ENCODE results near the gene KIAA0040.

KIAA0040 gene

GRCh38 chr1:175211656-175212055 is 19.1 kb upstream of the KIAA0040 start:
- H3K27me3 ChIP-seq (ENCODE audit: control insufficient read depth in 1 of 2, insufficient read depth in 1 of 2, low read length in 2 of 2) = no peaks in the 10 kb centered on the region
- H3K36me3 ChIP-seq (ENCODE audit: control insufficient read depth in 1 of 2, insufficient read depth in 2 of 2, low read depth in 1 of 2, low read length in 2 of 2) = no peaks in the 10 kb centered on the region
- no peak overlapping the region for H3K4ac ChIP-seq (ENCODE audit: low read depth in 1 of 2, low read length in 2 of 2)
- H2BK120ac ChIP-seq (ENCODE audit: low read depth, low read length) = no peak overlapping the region
- no peak overlapping the region for H4K91ac ChIP-seq (ENCODE audit: low read length)
- H3K18ac ChIP-seq (ENCODE audit: low read depth in 1 of 2, low read length in 2 of 2) = no peak overlapping the region
- H2BK5ac ChIP-seq (ENCODE audit: low read depth, low read length, poor library complexity, severe bottlenecking) = no peak overlapping the region
- no peak overlapping the region for H3K4me2 ChIP-seq (ENCODE audit: low read length, poor library complexity, severe bottlenecking)
- H3K79me1 ChIP-seq (replicated peaks; ENCODE audit: low read length, poor library complexity, severe bottlenecking) = no peaks in the 10 kb centered on the region
- H3K27ac ChIP-seq (ENCODE audit: low read length, poor library complexity, severe bottlenecking) = no peak overlapping the region
- no peak overlapping the region for H3K9ac ChIP-seq (ENCODE audit: low read length)
- no peak overlapping the region for H3K4me3 ChIP-seq (ENCODE audit: insufficient read depth in 1 of 2, low read depth in 1 of 2, low read length in 2 of 2)
- no peak overlapping the region for H2AK5ac ChIP-seq (ENCODE audit: low read length, severe bottlenecking)
- H2BK15ac ChIP-seq (ENCODE audit: low read depth, poor library complexity, severe bottlenecking) = no peak overlapping the region
- H2AFZ ChIP-seq (ENCODE audit: low read depth, low read length) = no peak overlapping the region
- no peak overlapping the region for H4K8ac ChIP-seq (ENCODE audit: low read length)
- WGBS = 82% methylated on average over 1 of the region's 1 CpG
- H3K23ac ChIP-seq (ENCODE audit: low read length in 2 of 2) = no peak overlapping the region
- H3K4me1 ChIP-seq (ENCODE audit: control insufficient read depth, insufficient read depth, low read depth, low read length) = no peaks in the 10 kb centered on the region
- peaks cover 8% of the 10 kb centered on the region for H3K9me3 ChIP-seq (ENCODE audit: control insufficient read depth, low read length)
- no peak overlapping the region for H2BK12ac ChIP-seq (ENCODE audit: low read length in 2 of 2)
- H3K14ac ChIP-seq (ENCODE audit: low read length in 2 of 2) = no peak overlapping the region
- DNase-seq = no peak

GRCh38 chr1:175210744-175211143 is 18.2 kb upstream of the KIAA0040 start:
- Histone ChIP-seq H2BK120ac (ENCODE audit: low read depth, low read length) (no peak overlapping the region), H3K4me2 (ENCODE audit: low read length, poor library complexity, severe bottlenecking) (no peak overlapping the region), H3K36me3 (ENCODE audit: control insufficient read depth in 1 of 2, insufficient read depth in 2 of 2, low read depth in 1 of 2, low read length in 2 of 2) (no peaks in the 10 kb centered on the region), H3K9ac (ENCODE audit: low read length) (no peak overlapping the region), H3K4me3 (ENCODE audit: insufficient read depth in 1 of 2, low read depth in 1 of 2, low read length in 2 of 2) (no peak overlapping the region), H2BK15ac (ENCODE audit: low read depth, poor library complexity, severe bottlenecking) (no peak overlapping the region), H3K79me1 (replicated peaks; ENCODE audit: low read length, poor library complexity, severe bottlenecking) (no peaks in the 10 kb centered on the region), H3K23ac (ENCODE audit: low read length in 2 of 2) (no peak overlapping the region), H2BK5ac (ENCODE audit: low read depth, low read length, poor library complexity, severe bottlenecking) (no peak overlapping the region), H3K14ac (ENCODE audit: low read length in 2 of 2) (no peak overlapping the region), H2AFZ (ENCODE audit: low read depth, low read length) (no peak overlapping the region), H2BK12ac (ENCODE audit: low read length in 2 of 2) (no peak overlapping the region), H3K4me1 (ENCODE audit: control insufficient read depth, insufficient read depth, low read depth, low read length) (no peaks in the 10 kb centered on the region), H3K9me3 (ENCODE audit: control insufficient read depth, low read length) (peaks cover 8% of the 10 kb centered on the region), H3K4ac (ENCODE audit: low read depth in 1 of 2, low read length in 2 of 2) (no peak overlapping the region), H4K91ac (ENCODE audit: low read length) (no peak overlapping the region), H2AK5ac (ENCODE audit: low read length, severe bottlenecking) (no peak overlapping the region), H3K27ac (ENCODE audit: low read length, poor library complexity, severe bottlenecking) (no peak overlapping the region), H3K18ac (ENCODE audit: low read depth in 1 of 2, low read length in 2 of 2) (no peak overlapping the region), H3K27me3 (ENCODE audit: control insufficient read depth in 1 of 2, insufficient read depth in 1 of 2, low read length in 2 of 2) (no peaks in the 10 kb centered on the region), H4K8ac (ENCODE audit: low read length) (no peak overlapping the region)
- no peak for DNase-seq
- 33% methylated on average over 1 of the region's 4 CpGs for WGBS

- H2BK5ac ChIP-seq (ENCODE audit: low read depth, low read length, poor library complexity, severe bottlenecking) = no peak overlapping the region
- WGBS = 87% methylated on average over 1 of the region's 1 CpG
- no peak overlapping the region for H2AFZ ChIP-seq (ENCODE audit: low read depth, low read length)
- H2AK5ac ChIP-seq (ENCODE audit: low read length, severe bottlenecking) = no peak overlapping the region
- H3K36me3 ChIP-seq (ENCODE audit: control insufficient read depth in 1 of 2, insufficient read depth in 2 of 2, low read depth in 1 of 2, low read length in 2 of 2) = no peaks in the 10 kb centered on the region
- H3K27ac ChIP-seq (ENCODE audit: low read length, poor library complexity, severe bottlenecking) = no peak overlapping the region
- no peak overlapping the region for H4K8ac ChIP-seq (ENCODE audit: low read length)
- no peak overlapping the region for H2BK12ac ChIP-seq (ENCODE audit: low read length in 2 of 2)
- no peaks in the 10 kb centered on the region for H3K27me3 ChIP-seq (ENCODE audit: control insufficient read depth in 1 of 2, insufficient read depth in 1 of 2, low read length in 2 of 2)
- no peak overlapping the region for H3K18ac ChIP-seq (ENCODE audit: low read depth in 1 of 2, low read length in 2 of 2)
- H4K91ac ChIP-seq (ENCODE audit: low read length) = no peak overlapping the region
- no peaks in the 10 kb centered on the region for H3K4me1 ChIP-seq (ENCODE audit: control insufficient read depth, insufficient read depth, low read depth, low read length)
- H2BK120ac ChIP-seq (ENCODE audit: low read depth, low read length) = no peak overlapping the region
- H2BK15ac ChIP-seq (ENCODE audit: low read depth, poor library complexity, severe bottlenecking) = no peak overlapping the region
- DNase-seq = no peak
- no peak overlapping the region for H3K23ac ChIP-seq (ENCODE audit: low read length in 2 of 2)
- peaks cover 8% of the 10 kb centered on the region for H3K9me3 ChIP-seq (ENCODE audit: control insufficient read depth, low read length)
- H3K9ac ChIP-seq (ENCODE audit: low read length) = no peak overlapping the region
- no peak overlapping the region for H3K14ac ChIP-seq (ENCODE audit: low read length in 2 of 2)
- H3K4me3 ChIP-seq (ENCODE audit: insufficient read depth in 1 of 2, low read depth in 1 of 2, low read length in 2 of 2) = no peak overlapping the region
- no peak overlapping the region for H3K4ac ChIP-seq (ENCODE audit: low read depth in 1 of 2, low read length in 2 of 2)
- H3K79me1 ChIP-seq (replicated peaks; ENCODE audit: low read length, poor library complexity, severe bottlenecking) = no peaks in the 10 kb centered on the region
- no peak overlapping the region for H3K4me2 ChIP-seq (ENCODE audit: low read length, poor library complexity, severe bottlenecking)
Observed at GRCh38 chr1:175209493-175209921, 16.9 kb upstream of the KIAA0040 start.

- Histone ChIP-seq H3K27ac (ENCODE audit: low read length, poor library complexity, severe bottlenecking) (no peak overlapping the region), H3K9ac (ENCODE audit: low read length) (no peak overlapping the region), H2BK5ac (ENCODE audit: low read depth, low read length, poor library complexity, severe bottlenecking) (no peak overlapping the region), H2AK5ac (ENCODE audit: low read length, severe bottlenecking) (no peak overlapping the region), H4K8ac (ENCODE audit: low read length) (no peak overlapping the region), H2BK15ac (ENCODE audit: low read depth, poor library complexity, severe bottlenecking) (no peak overlapping the region), H3K36me3 (ENCODE audit: control insufficient read depth in 1 of 2, insufficient read depth in 2 of 2, low read depth in 1 of 2, low read length in 2 of 2) (no peaks in the 10 kb centered on the region), H3K4me3 (ENCODE audit: insufficient read depth in 1 of 2, low read depth in 1 of 2, low read length in 2 of 2) (no peak overlapping the region), H4K91ac (ENCODE audit: low read length) (no peak overlapping the region), H3K23ac (ENCODE audit: low read length in 2 of 2) (no peak overlapping the region), H3K79me1 (replicated peaks; ENCODE audit: low read length, poor library complexity, severe bottlenecking) (no peaks in the 10 kb centered on the region), H3K4me2 (ENCODE audit: low read length, poor library complexity, severe bottlenecking) (no peak overlapping the region), H3K4me1 (ENCODE audit: control insufficient read depth, insufficient read depth, low read depth, low read length) (no peaks in the 10 kb centered on the region), H3K4ac (ENCODE audit: low read depth in 1 of 2, low read length in 2 of 2) (no peak overlapping the region), H3K14ac (ENCODE audit: low read length in 2 of 2) (no peak overlapping the region), H2AFZ (ENCODE audit: low read depth, low read length) (no peak overlapping the region), H2BK12ac (ENCODE audit: low read length in 2 of 2) (no peak overlapping the region), H3K18ac (ENCODE audit: low read depth in 1 of 2, low read length in 2 of 2) (no peak overlapping the region), H3K27me3 (ENCODE audit: control insufficient read depth in 1 of 2, insufficient read depth in 1 of 2, low read length in 2 of 2) (no peaks in the 10 kb centered on the region), H3K9me3 (ENCODE audit: control insufficient read depth, low read length) (peaks cover 8% of the 10 kb centered on the region), H2BK120ac (ENCODE audit: low read depth, low read length) (no peak overlapping the region)
- 68% methylated on average over 6 of the region's 6 CpGs for WGBS
- no peak for DNase-seq
Observed at GRCh38 chr1:175208773-175209492, 16.4 kb upstream of the KIAA0040 start.

Data from mesenchymal stem cell (in vitro differentiated cells and primary cell).